H7 (cell line): ENCODE data around the gene PEX26. TPM values are rescaled to one million over a fixed set of nuclear protein-coding genes. Genes with fewer than 3 reads are reported as not detected.

Experiments used
- DNase-seq: peaks from one replicate; pipeline ENCODE4 v3.0.0; 2012
- H3K27me3 ChIP-seq: 2 replicates; pipeline ENCODE4 v1.6.0; 2011; ENCODE audit warnings: mild to moderate bottlenecking, low read length; ENCODE audit not compliant: control insufficient read depth, insufficient read depth
- H3K36me3 ChIP-seq: replicated peaks from 2 replicates; pipeline ENCODE4 v1.5.1; 2011; ENCODE audit warnings: low read length; ENCODE audit not compliant: control insufficient read depth, insufficient read depth
- H3K4me3 ChIP-seq: 2 replicates; pipeline ENCODE4 v1.5.1; 2011; ENCODE audit warnings: low read depth, mild to moderate bottlenecking, control low read depth, low read length, moderate library complexity; ENCODE audit not compliant: insufficient read depth
- total RNA-seq: library from RNA; depleted of rRNA; stranded (reverse); fragments of >200 nt; shearing (Covaris generic); gene quantifications from 2 replicates; pipeline ENCODE4 v1.2.3, GENCODE V29; 2014; rRNA removed

The PEX26 gene
- total RNA-seq, 1 experiment from 2014 or later: 34.5 TPM

DNA sequence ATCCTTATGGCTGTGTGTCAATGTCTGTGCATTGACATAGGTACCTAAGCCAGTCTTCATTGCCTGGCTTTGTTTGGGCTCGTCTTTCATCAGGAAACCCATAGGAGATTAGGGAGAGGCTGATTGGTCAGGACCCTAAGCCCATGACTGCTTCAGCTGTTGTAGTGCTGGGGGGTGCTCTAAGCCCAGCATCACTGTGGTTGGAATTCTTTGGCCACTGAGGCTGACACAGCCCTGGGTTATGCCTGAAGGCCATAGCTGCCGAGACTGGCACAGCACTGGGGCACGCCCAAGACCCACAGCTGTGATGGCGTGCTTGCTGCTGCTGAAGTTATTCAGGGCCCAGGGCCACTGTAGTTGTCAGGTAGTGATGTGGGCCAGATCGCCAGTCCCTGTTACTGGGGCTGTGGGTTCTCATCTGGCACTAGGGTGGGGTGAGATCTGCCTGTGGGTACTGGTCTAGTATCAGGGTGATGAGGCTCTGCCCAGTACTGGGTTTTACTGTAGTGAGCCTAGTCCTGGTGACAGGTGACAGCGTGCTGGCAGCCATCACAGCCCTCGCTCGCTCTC lies 77.1 kb downstream of the PEX26 start:
- no peak overlapping the region for H3K4me3 ChIP-seq
- no peaks in the 10 kb centered on the region; the same call in 1 of the 2 replicates for H3K27me3 ChIP-seq
- H3K36me3 ChIP-seq: no peaks in the 10 kb centered on the region
- DNase-seq: no peak

Other genes with a start within 250 kb of the PEX26 start
- 11.8 and 12.3 TPM in 2 replicates for gene MICAL3, start 53.4 kb upstream of the PEX26 start, total RNA-seq
- gene TUBA8, start 32.8 kb downstream of the PEX26 start, total RNA-seq: 0.92 and 2.7 TPM in 2 replicates
- gene USP18, start 72.2 kb downstream of the PEX26 start, total RNA-seq: 5.9 and 7.8 TPM in 2 replicates